B cell (primary cell): ENCODE results near the gene FAM217B. TPM values are rescaled to one million over a fixed set of nuclear protein-coding genes. Genes with fewer than 3 reads are reported as not detected.

Source experiments
- ATAC-seq: fragments of 200-7000 bp; cut with Tn5 transposase; one replicate; pipeline ENCODE4 v1.10.0; 2021; ENCODE audit warnings: low read depth, mild to moderate bottlenecking, moderate number of reproducible peaks, moderate library complexity
- CTCF ChIA-PET: fragments of 350-600 bp; sonication (Branson Sonifier 250); formaldehyde crosslinking; loops from one replicate; lab custom pipeline; 2021; ENCODE audit warnings: antibody characterized with exemption, inconsistent platforms; lab: Charles Lee
- POLR2A ChIA-PET: fragments of 350-600 bp; sonication (Branson Sonifier 250); formaldehyde crosslinking; loops from one replicate; lab custom pipeline; 2021; ENCODE audit warnings: antibody characterized with exemption; lab: Charles Lee
- DNase-seq: peaks from one replicate; pipeline ENCODE4 v3.0.0; 2013
- H2AFZ ChIP-seq: 2 replicates; pipeline ENCODE4 v1.6.1; 2012; ENCODE audit warnings: mild to moderate bottlenecking, low read depth, low read length; ENCODE audit not compliant: insufficient read depth, poor library complexity, severe bottlenecking
- H3K27ac ChIP-seq, 2 donors: 1 replicate in 1 of 2; 2 replicates in 1 of 2; pipeline ENCODE4 v1.5.1; 2012 to 2013; ENCODE audit warnings: low read length in 2 of 2, mild to moderate bottlenecking in 2 of 2, moderate library complexity in 1 of 2
- H3K27me3 ChIP-seq, 4 experiments: fragments of 200-600 bp in 1 of 4; sonication (generic) in 1 of 4; replicated peaks in 1 of 4; 1 replicate in 2 of 4; 2 replicates in 2 of 4; pipeline versions ENCODE4 v1.6.1 to v1.7.0; 2013 to 2016; ENCODE audit warnings: low read length in 3 of 4, mild to moderate bottlenecking in 2 of 4, mixed read lengths in 1 of 4, moderate library complexity in 1 of 4; ENCODE audit not compliant: insufficient read depth in 4 of 4, control insufficient read depth in 3 of 4; ENCODE audit errors: control extremely low read depth in 1 of 4
- H3K36me3 ChIP-seq, 2 experiments: replicated peaks in 1 of 2; 1 replicate in 1 of 2; 2 replicates in 1 of 2; pipeline versions ENCODE4 v1.6.1 to v1.7.1; 2013; ENCODE audit warnings: low read length in 1 of 2; ENCODE audit not compliant: insufficient read depth in 2 of 2, control insufficient read depth in 1 of 2; ENCODE audit errors: control extremely low read depth in 1 of 2, extremely low read depth in 1 of 2
- H3K4me1 ChIP-seq, 2 donors: fragments of 200-600 bp in 1 of 2; sonication (generic) in 1 of 2; 1 replicate in 1 of 2; 2 replicates in 1 of 2; pipeline versions ENCODE4 v1.5.1 to v1.6.1; 2013 to 2017; ENCODE audit warnings: low read length in 2 of 2; ENCODE audit not compliant: control insufficient read depth in 2 of 2, insufficient read depth in 2 of 2
- H3K4me2 ChIP-seq: replicated peaks from 2 replicates; pipeline ENCODE3; 2012; ENCODE audit warnings: mild to moderate bottlenecking, low read depth, low read length; ENCODE audit not compliant: poor library complexity, severe bottlenecking
- H3K4me3 ChIP-seq, 5 experiments: fragments of 200-600 bp in 1 of 5; sonication (generic) in 1 of 5; 1 replicate in 3 of 5; 2 replicates in 2 of 5; pipeline versions ENCODE4 v1.5.1 to v1.7.0; 2011 to 2016; ENCODE audit warnings: low read length in 4 of 5, mild to moderate bottlenecking in 4 of 5, low read depth in 2 of 5, control low read depth in 1 of 5, moderate library complexity in 1 of 5; ENCODE audit not compliant: insufficient read depth in 1 of 5; ENCODE audit errors: control extremely low read depth in 1 of 5, extremely low read depth in 1 of 5
- H3K79me2 ChIP-seq: fragments of 200-600 bp; sonication (generic); one replicate; pipeline ENCODE4 v1.6.0; 2016; ENCODE audit warnings: low read length; ENCODE audit not compliant: control insufficient read depth, insufficient read depth
- H3K9ac ChIP-seq: fragments of 200-600 bp; sonication (generic); 2 replicates; pipeline ENCODE4 v1.6.1; 2017; ENCODE audit warnings: mild to moderate bottlenecking, low read length, moderate library complexity
- H3K9me3 ChIP-seq, 3 donors: one replicate each; pipeline versions ENCODE4 v1.6.1 to v1.7.1; 2013; ENCODE audit warnings: low read length in 2 of 3; ENCODE audit not compliant: control insufficient read depth in 2 of 3, insufficient read depth in 1 of 3; ENCODE audit errors: control extremely low read depth in 1 of 3
- H4K20me1 ChIP-seq: 2 replicates; pipeline ENCODE4 v1.6.0; 2012; ENCODE audit warnings: mild to moderate bottlenecking, low read length; ENCODE audit not compliant: insufficient read depth, control insufficient read depth, poor library complexity, severe bottlenecking
- H3K27ac Mint-ChIP-seq: one replicate; pipeline ENCODE4 v1.8.0; 2021; ENCODE audit warnings: mixed read lengths
- H3K27me3 Mint-ChIP-seq: one replicate; pipeline ENCODE4 v1.8.0; 2021; ENCODE audit warnings: mixed read lengths
- H3K4me1 Mint-ChIP-seq: one replicate; pipeline ENCODE4 v1.8.0; 2021; ENCODE audit warnings: mixed read lengths
- H3K4me3 Mint-ChIP-seq: one replicate; pipeline ENCODE4 v1.8.0; 2021; ENCODE audit warnings: mixed read lengths
- H3K9me3 Mint-ChIP-seq: one replicate; pipeline ENCODE4 v1.8.0; 2022; ENCODE audit warnings: mixed read lengths; ENCODE audit not compliant: insufficient read depth
- EZH2 ChIP-seq: IDR thresholded peaks from 2 replicates; pipeline ENCODE4 v1.6.1; 2012; ENCODE audit warnings: borderline replicate concordance, low read depth, mild to moderate bottlenecking, moderate library complexity, low read length; ENCODE audit not compliant: insufficient read depth, poor library complexity, severe bottlenecking
- WGBS: methylation state at CpG from one replicate; pipeline ENCODE4 v1.1.5; 2013; ENCODE audit warnings: missing lambda C conversion rate; ENCODE audit not compliant: insufficient coverage; 5-methylcytosine and 5-hydroxymethylcytosine counted together
- intact Hi-C: fragments of 100-400 bp; cut with micrococcal nuclease; formaldehyde crosslinking; loops from one replicate; pipeline ENCODE4 v1.10.0; 2022
- polyA plus RNA-seq: library from polyadenylated mRNA; depleted of rRNA; stranded (reverse); fragments of >200 nt; gene quantifications from 2 replicates; pipeline ENCODE4 v1.2.3, GENCODE V29; 2012
- total RNA-seq, 2 donors: library from RNA; stranded (reverse); fragments of 120-200 nt in 1 of 2; gene quantifications; 1 replicate in 1 of 2; 2 replicates in 1 of 2; pipeline versions ENCODE4 v1.2.3 to v1.2.4, GENCODE V29; 2013 to 2022
- TF ChIP-seq, protein P1 (sequence below): fragments of 200-600 bp; IDR thresholded peaks from one replicate; pipeline ENCODE4 v1.8.0; 2022; ENCODE audit warnings: antibody characterized with exemption, mild to moderate bottlenecking

FAM217B gene
- total and polyA plus RNA-seq, 2 donors (not counting 1 experiment from before 2014, with no cell fraction given): 3.6 to 34.9 TPM

DNA sequence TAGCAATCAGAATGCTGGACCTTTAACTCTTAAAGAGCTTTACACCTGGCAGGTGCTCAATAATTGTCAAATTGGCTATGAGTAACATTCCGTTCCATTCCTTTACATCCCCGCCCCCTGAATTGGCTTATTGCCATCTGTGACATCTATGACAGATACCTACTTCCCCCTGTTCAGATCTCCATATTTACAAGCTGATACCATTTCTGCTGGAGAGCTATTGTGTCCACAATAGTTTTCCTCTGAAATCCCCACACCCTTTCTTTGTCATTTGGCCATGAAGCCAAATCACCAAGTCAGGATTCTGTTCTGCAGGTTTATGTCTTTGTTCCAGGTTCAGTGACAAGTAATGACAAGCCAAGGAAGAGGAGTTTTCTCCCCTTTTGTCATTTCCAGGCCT, 21.2 kb downstream of the FAM217B start:
- H3K9ac ChIP-seq: no peak overlapping the region
- Mint-ChIP-seq H3K4me1 (no peaks in the 10 kb centered on the region), H3K27me3 (no peaks in the 10 kb centered on the region), H3K9me3 (no peaks in the 10 kb centered on the region), H3K4me3 (no peak overlapping the region), H3K27ac (no peak overlapping the region)
- H3K79me2 ChIP-seq: no peaks in the 10 kb centered on the region
- no peak overlapping the region for H3K4me3 ChIP-seq
- no peak for TF ChIP-seq EZH2
- TF ChIP-seq, protein P1, sequence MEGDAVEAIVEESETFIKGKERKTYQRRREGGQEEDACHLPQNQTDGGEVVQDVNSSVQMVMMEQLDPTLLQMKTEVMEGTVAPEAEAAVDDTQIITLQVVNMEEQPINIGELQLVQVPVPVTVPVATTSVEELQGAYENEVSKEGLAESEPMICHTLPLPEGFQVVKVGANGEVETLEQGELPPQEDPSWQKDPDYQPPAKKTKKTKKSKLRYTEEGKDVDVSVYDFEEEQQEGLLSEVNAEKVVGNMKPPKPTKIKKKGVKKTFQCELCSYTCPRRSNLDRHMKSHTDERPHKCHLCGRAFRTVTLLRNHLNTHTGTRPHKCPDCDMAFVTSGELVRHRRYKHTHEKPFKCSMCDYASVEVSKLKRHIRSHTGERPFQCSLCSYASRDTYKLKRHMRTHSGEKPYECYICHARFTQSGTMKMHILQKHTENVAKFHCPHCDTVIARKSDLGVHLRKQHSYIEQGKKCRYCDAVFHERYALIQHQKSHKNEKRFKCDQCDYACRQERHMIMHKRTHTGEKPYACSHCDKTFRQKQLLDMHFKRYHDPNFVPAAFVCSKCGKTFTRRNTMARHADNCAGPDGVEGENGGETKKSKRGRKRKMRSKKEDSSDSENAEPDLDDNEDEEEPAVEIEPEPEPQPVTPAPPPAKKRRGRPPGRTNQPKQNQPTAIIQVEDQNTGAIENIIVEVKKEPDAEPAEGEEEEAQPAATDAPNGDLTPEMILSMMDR: no peak
- CTCF ChIA-PET: no interaction called here
- no peaks in the 10 kb centered on the region for H4K20me1 ChIP-seq
- no peaks in the 10 kb centered on the region for H3K4me1 ChIP-seq
- DNase-seq (no peak), ATAC-seq (no peak)
- no peaks in the 10 kb centered on the region for H3K36me3 ChIP-seq
- intact Hi-C loops: no loop called here
- H3K27me3 ChIP-seq: no peaks in the 10 kb centered on the region
- H3K4me2 ChIP-seq: no peak overlapping the region
- 100% methylated on average over 2 of the region's 2 CpGs for WGBS
- no peak overlapping the region for H3K27ac ChIP-seq
- H3K9me3 ChIP-seq: no peaks in the 10 kb centered on the region
- POLR2A ChIA-PET: no interaction called here
- no peak overlapping the region for H2AFZ ChIP-seq

DNA sequence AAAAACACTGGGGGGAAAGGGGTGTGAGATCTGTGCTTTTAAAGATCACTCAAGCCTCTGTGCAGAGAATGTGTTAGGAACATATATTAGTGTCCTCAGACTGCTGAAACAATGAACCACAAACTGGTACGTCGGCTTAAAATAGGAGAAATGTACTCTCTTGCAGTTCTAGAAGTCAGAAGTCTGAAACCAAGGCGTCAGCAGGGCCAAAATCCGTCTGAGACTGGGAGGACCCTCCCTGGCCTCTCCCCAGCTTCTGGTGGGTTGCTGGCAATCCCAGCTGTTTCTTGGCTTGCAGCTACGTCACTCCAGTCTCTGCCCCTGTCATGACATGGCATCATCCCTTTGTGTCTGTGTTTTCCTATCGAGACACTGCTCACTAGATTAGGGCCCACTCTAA, 22.0 kb downstream of the FAM217B start:
- DNase-seq: no peak
- Mint-ChIP-seq H3K27me3 (no peaks in the 10 kb centered on the region), H3K9me3 (no peaks in the 10 kb centered on the region), H3K4me3 (no peak overlapping the region), H3K4me1 (no peaks in the 10 kb centered on the region), H3K27ac (no peak overlapping the region)
- no peaks in the 10 kb centered on the region for H3K27me3 ChIP-seq
- H3K79me2 ChIP-seq: no peaks in the 10 kb centered on the region
- ChIA-PET POLR2A (no interaction called here), CTCF (no interaction called here)
- H3K9ac ChIP-seq: no peak overlapping the region
- H2AFZ ChIP-seq: no peak overlapping the region
- H3K4me3 ChIP-seq: no peak overlapping the region
- H3K9me3 ChIP-seq: no peaks in the 10 kb centered on the region
- no peaks in the 10 kb centered on the region for H4K20me1 ChIP-seq
- WGBS: 97% methylated on average over 6 of the region's 6 CpGs
- TF ChIP-seq, protein P1: no peak
- TF ChIP-seq EZH2: no peak
- ATAC-seq: no peak
- no peak overlapping the region for H3K4me2 ChIP-seq
- H3K36me3 ChIP-seq: no peaks in the 10 kb centered on the region
- no peaks in the 10 kb centered on the region for H3K4me1 ChIP-seq
- intact Hi-C loops: no loop called here
- no peak overlapping the region for H3K27ac ChIP-seq
